HepG2 (cell line): Measurements from ENCODE around the gene TEX51. TPM values are rescaled to one million over a fixed set of nuclear protein-coding genes. Genes with fewer than 3 reads are reported as not detected.

Experiments
- JARID2 ChIP-seq: sonication (generic); formaldehyde crosslinking; IDR thresholded peaks from 2 replicates; pipeline ENCODE4 v1.8.1; 2023; ENCODE audit warnings: missing genetic modification reagents, inconsistent platforms; ENCODE audit not compliant: insufficient replicate concordance
- RBFOX2 ChIP-seq: fragments of 200-400 bp; formaldehyde crosslinking; IDR thresholded peaks from 2 replicates; pipeline ENCODE4 v1.6.1; 2017; ENCODE audit warnings: low read depth, mild to moderate bottlenecking, low read length
- SKI ChIP-seq: fragments of 450-650 bp; IDR thresholded peaks from one replicate; pipeline ENCODE4 v1.6.1; 2018; ENCODE audit warnings: mild to moderate bottlenecking; ENCODE audit not compliant: partially characterized antibody
- SP2 ChIP-seq: sonication (generic); formaldehyde crosslinking; IDR thresholded peaks from 2 replicates; pipeline ENCODE4 v1.5.1; 2020; ENCODE audit warnings: mild to moderate bottlenecking, missing genetic modification reagents
- ZNF282 ChIP-seq: fragments of 450-650 bp; IDR thresholded peaks from 2 replicates; pipeline ENCODE4 v1.6.1; 2018; ENCODE audit not compliant: partially characterized antibody
- ZNF550 ChIP-seq: sonication (generic); formaldehyde crosslinking; IDR thresholded peaks from 2 replicates; pipeline ENCODE4 v1.4.0; 2020; ENCODE audit warnings: mild to moderate bottlenecking, missing genetic modification reagents, borderline replicate concordance
- polyA plus RNA-seq, 8 experiments: library from polyadenylated mRNA; depleted of rRNA in 3 of 8; stranded (reverse) in 7 of 8; unstranded in 1 of 8; fragments of >200 nt; fragmentation: Illumina TruSeq in 4 of 8; extraction: Trizol in 4 of 8; gene quantifications; 2 replicates each; pipeline versions ENCODE4 v1.2.1 to v1.2.3, GENCODE V29; 2011 to 2016; ENCODE audit warnings: low read depth in 4 of 8, missing spikeins in 1 of 8, mixed read lengths in 1 of 8; ENCODE audit not compliant: insufficient read depth in 1 of 8
- total RNA-seq, 5 experiments: library from RNA; depleted of rRNA; stranded (reverse); fragments of >200 nt; fragmentation: Illumina TruSeq; extraction: Trizol; gene quantifications; 2 replicates each; pipeline ENCODE4 v1.2.3, GENCODE V29; 2016; ENCODE audit warnings: low read depth in 1 of 5
- TF ChIP-seq, protein P1 (sequence below): sonication (generic); formaldehyde crosslinking; IDR thresholded peaks from 2 replicates; pipeline ENCODE4 v1.9.0; 2021; ENCODE audit warnings: mild to moderate bottlenecking, missing genetic modification reagents
- TF ChIP-seq, protein P2 (sequence below): fragments of 450-650 bp; IDR thresholded peaks from 2 replicates; pipeline ENCODE4 v1.6.1; 2016
- TF ChIP-seq, protein P3 (sequence below): IDR thresholded peaks from 2 replicates; pipeline ENCODE4 v1.6.1; 2018; ENCODE audit warnings: missing genetic modification reagents, mild to moderate bottlenecking, missing compliant biosample characterization
- TF ChIP-seq, protein P4 (sequence below): IDR thresholded peaks from 2 replicates; pipeline ENCODE4 v1.6.1; 2012; ENCODE audit warnings: low read length, improper control_type of control experiment

The TEX51 gene
- total and polyA plus RNA-seq, 2 of the 13 experiments (the other 11 are each of a cell fraction or from before 2014, with no cell fraction given): not detected

DNA sequence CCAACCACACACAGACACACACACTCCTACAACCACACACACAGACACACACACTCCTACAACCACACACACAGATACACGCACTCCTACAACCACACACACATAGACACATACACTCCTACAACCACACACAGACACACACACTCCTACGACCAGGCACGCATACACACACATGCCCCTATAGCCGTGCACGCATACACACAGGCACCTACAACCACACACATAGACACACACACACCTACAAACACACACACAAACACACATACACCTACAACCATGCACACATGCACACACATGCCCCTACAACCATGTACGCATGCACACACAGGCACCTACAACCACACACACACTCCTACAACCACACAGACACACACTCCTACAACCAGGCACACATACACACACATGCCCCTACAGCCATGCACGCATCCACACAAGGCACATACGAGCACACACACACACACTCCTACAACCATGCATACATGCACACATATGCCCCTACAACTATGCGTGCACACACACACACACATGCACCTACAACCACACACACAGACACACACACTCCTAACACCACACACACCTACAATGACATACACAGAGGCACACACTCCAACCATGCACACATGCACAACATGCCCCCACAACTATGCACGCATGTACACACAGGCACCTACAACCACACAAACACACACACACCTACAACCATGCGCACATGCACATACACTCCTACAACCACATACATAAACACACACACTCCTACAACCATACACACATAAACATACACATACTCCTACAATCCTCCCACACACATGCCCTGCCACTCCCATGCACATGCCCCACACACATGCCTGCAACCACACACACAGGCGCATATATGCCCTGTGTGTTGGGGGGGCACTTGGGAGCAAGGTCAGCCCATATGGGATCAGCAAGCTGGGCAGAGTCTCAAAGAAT, 19.1 kb upstream of the TEX51 start (continued):
- TF ChIP-seq, protein P1, sequence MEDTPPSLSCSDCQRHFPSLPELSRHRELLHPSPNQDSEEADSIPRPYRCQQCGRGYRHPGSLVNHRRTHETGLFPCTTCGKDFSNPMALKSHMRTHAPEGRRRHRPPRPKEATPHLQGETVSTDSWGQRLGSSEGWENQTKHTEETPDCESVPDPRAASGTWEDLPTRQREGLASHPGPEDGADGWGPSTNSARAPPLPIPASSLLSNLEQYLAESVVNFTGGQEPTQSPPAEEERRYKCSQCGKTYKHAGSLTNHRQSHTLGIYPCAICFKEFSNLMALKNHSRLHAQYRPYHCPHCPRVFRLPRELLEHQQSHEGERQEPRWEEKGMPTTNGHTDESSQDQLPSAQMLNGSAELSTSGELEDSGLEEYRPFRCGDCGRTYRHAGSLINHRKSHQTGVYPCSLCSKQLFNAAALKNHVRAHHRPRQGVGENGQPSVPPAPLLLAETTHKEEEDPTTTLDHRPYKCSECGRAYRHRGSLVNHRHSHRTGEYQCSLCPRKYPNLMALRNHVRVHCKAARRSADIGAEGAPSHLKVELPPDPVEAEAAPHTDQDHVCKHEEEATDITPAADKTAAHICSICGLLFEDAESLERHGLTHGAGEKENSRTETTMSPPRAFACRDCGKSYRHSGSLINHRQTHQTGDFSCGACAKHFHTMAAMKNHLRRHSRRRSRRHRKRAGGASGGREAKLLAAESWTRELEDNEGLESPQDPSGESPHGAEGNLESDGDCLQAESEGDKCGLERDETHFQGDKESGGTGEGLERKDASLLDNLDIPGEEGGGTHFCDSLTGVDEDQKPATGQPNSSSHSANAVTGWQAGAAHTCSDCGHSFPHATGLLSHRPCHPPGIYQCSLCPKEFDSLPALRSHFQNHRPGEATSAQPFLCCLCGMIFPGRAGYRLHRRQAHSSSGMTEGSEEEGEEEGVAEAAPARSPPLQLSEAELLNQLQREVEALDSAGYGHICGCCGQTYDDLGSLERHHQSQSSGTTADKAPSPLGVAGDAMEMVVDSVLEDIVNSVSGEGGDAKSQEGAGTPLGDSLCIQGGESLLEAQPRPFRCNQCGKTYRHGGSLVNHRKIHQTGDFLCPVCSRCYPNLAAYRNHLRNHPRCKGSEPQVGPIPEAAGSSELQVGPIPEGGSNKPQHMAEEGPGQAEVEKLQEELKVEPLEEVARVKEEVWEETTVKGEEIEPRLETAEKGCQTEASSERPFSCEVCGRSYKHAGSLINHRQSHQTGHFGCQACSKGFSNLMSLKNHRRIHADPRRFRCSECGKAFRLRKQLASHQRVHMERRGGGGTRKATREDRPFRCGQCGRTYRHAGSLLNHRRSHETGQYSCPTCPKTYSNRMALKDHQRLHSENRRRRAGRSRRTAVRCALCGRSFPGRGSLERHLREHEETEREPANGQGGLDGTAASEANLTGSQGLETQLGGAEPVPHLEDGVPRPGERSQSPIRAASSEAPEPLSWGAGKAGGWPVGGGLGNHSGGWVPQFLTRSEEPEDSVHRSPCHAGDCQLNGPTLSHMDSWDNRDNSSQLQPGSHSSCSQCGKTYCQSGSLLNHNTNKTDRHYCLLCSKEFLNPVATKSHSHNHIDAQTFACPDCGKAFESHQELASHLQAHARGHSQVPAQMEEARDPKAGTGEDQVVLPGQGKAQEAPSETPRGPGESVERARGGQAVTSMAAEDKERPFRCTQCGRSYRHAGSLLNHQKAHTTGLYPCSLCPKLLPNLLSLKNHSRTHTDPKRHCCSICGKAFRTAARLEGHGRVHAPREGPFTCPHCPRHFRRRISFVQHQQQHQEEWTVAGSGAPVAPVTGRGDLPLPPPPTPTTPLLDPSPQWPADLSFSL: peak; percentile 67; the same call in 1 of the 2 replicates
- TF ChIP-seq RBFOX2 (no peak), SKI (no peak), ZNF550 (CRISPR knock-in tag) (no peak), ZNF282 (peak; percentile 39), JARID2 (CRISPR knock-in tag) (no peak), SP2 (CRISPR knock-in tag) (peak; percentile 33; the same call in 1 of the 2 replicates)
- TF ChIP-seq, protein P2, sequence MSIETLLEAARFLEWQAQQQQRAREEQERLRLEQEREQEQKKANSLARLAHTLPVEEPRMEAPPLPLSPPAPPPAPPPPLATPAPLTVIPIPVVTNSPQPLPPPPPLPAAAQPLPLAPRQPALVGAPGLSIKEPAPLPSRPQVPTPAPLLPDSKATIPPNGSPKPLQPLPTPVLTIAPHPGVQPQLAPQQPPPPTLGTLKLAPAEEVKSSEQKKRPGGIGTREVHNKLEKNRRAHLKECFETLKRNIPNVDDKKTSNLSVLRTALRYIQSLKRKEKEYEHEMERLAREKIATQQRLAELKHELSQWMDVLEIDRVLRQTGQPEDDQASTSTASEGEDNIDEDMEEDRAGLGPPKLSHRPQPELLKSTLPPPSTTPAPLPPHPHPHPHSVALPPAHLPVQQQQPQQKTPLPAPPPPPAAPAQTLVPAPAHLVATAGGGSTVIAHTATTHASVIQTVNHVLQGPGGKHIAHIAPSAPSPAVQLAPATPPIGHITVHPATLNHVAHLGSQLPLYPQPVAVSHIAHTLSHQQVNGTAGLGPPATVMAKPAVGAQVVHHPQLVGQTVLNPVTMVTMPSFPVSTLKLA: peak; percentile 53
- TF ChIP-seq, protein P3, sequence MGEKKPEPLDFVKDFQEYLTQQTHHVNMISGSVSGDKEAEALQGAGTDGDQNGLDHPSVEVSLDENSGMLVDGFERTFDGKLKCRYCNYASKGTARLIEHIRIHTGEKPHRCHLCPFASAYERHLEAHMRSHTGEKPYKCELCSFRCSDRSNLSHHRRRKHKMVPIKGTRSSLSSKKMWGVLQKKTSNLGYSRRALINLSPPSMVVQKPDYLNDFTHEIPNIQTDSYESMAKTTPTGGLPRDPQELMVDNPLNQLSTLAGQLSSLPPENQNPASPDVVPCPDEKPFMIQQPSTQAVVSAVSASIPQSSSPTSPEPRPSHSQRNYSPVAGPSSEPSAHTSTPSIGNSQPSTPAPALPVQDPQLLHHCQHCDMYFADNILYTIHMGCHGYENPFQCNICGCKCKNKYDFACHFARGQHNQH (CRISPR knock-in tag): no peak
- TF ChIP-seq, protein P4, sequence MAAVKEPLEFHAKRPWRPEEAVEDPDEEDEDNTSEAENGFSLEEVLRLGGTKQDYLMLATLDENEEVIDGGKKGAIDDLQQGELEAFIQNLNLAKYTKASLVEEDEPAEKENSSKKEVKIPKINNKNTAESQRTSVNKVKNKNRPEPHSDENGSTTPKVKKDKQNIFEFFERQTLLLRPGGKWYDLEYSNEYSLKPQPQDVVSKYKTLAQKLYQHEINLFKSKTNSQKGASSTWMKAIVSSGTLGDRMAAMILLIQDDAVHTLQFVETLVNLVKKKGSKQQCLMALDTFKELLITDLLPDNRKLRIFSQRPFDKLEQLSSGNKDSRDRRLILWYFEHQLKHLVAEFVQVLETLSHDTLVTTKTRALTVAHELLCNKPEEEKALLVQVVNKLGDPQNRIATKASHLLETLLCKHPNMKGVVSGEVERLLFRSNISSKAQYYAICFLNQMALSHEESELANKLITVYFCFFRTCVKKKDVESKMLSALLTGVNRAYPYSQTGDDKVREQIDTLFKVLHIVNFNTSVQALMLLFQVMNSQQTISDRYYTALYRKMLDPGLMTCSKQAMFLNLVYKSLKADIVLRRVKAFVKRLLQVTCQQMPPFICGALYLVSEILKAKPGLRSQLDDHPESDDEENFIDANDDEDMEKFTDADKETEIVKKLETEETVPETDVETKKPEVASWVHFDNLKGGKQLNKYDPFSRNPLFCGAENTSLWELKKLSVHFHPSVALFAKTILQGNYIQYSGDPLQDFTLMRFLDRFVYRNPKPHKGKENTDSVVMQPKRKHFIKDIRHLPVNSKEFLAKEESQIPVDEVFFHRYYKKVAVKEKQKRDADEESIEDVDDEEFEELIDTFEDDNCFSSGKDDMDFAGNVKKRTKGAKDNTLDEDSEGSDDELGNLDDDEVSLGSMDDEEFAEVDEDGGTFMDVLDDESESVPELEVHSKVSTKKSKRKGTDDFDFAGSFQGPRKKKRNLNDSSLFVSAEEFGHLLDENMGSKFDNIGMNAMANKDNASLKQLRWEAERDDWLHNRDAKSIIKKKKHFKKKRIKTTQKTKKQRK: no peak
